AG09309 (cell line): Measurements from ENCODE around the gene PPM1L.

Source experiments
- DNase-seq: peaks from one replicate; pipeline ENCODE4 v3.0.0-alpha.2; 2010; ENCODE audit warnings: low read depth
- H3K4me3 ChIP-seq: 2 replicates; pipeline ENCODE4 v1.5.1; 2011; ENCODE audit warnings: mild to moderate bottlenecking, low read depth, low read length, moderate library complexity; ENCODE audit not compliant: control insufficient read depth
- TF ChIP-seq, protein P1 (sequence below): IDR thresholded peaks from 2 replicates; pipeline ENCODE4 v1.5.1; 2011; ENCODE audit warnings: mild to moderate bottlenecking, low read depth, low read length, inconsistent platforms; ENCODE audit not compliant: insufficient read depth, control insufficient read depth; ENCODE audit errors: missing control alignments

The PPM1L gene

DNA sequence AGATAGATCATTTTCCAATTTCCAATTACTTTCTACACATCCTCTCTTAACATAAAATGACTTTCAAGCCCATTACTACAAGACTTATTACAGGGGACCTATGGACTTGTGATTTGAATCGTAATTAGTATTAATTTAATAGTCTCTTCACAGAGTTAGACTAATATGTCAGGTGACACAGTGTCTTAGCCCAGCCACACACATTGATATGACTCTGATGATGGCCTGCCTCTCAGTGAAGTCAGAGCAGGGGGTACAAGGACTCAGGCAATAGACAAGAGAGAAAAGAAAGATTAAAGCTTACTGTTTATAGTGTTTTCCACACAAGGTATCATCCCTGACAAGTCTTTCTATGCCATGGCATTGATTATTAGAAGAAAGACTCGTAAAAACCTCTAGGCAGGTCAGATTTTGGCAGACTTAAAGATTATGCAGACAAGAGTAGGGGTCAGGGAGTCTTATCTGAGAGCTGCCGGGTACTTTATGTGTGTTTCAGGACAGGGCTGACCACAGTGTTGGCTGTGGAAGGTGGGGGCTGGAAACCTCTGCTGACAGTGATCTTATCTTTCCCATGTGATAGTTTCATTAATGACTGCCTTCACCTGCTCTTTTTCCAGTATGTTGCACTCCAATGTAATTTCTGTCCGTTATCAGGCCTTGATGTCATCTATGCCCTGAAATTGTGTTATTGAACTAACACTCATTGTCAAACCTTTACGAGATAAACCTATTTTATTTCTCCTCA is 299.0 kb downstream of the PPM1L start:
- DNase-seq, result no peak
- H3K4me3 ChIP-seq, result no peak overlapping the region
- TF ChIP-seq, protein P1, sequence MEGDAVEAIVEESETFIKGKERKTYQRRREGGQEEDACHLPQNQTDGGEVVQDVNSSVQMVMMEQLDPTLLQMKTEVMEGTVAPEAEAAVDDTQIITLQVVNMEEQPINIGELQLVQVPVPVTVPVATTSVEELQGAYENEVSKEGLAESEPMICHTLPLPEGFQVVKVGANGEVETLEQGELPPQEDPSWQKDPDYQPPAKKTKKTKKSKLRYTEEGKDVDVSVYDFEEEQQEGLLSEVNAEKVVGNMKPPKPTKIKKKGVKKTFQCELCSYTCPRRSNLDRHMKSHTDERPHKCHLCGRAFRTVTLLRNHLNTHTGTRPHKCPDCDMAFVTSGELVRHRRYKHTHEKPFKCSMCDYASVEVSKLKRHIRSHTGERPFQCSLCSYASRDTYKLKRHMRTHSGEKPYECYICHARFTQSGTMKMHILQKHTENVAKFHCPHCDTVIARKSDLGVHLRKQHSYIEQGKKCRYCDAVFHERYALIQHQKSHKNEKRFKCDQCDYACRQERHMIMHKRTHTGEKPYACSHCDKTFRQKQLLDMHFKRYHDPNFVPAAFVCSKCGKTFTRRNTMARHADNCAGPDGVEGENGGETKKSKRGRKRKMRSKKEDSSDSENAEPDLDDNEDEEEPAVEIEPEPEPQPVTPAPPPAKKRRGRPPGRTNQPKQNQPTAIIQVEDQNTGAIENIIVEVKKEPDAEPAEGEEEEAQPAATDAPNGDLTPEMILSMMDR, result no peak

DNA sequence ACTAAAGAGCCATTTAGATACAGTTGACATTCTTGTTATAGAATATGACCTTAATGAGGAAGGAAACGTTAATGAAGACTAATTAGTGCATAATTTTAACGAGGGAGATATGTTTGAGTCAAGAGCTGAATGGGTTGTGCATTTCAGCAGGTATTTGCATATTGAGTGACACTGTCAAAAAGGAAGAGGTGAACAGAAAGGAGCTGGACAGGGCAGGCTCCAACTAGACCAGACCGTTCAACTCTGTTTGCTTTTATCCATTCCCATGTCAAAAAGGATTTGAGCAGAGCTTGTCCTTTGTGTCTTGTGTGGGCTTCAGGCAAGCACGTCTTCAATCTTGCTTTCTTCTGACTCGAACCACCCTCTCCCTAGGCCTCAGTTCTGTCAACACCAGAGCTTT is 308.4 kb downstream of the PPM1L start:
- no peak for DNase-seq
- TF ChIP-seq, protein P1, result no peak
- H3K4me3 ChIP-seq, result no peak overlapping the region

DNA sequence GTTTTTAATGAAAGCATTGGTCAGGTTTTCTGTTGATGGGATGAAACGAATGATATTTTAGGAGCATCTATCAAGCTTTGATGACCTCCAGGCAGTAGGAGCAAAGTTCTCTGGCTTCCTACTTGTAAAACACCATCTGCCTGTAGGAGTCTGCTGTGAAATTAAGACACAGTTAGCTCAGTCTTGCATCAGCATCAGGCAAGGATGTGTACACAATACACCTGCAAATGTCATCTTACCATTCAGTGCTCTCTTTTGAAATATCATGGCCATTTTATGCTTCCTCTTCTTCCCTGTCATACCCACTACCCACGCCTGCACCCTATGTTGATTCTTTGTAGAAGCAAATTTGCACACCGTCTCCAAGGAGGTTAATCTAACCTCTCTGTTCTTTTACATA is 310.9 kb downstream of the PPM1L start:
- DNase-seq, result no peak
- TF ChIP-seq, protein P1, result no peak
- H3K4me3 ChIP-seq, result no peak overlapping the region

DNA sequence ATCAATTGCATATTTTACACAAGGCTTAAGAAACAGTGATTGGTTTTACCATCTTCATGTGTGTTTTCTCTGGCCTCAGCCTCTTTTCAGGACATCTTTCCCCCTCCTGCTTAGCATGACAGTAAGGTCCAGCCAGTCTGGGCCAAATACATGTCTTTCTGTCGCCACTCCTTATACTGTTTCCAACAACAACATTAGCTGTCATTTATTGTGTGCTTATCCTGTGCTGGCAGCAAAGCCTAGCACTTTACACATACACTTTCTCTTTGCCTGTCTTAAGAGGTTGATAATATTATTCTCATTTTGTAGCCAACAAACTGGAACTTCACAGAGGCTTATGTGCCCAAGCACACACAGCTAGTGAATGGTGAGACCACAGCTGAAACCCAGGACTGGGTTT is 311.3 kb downstream of the PPM1L start:
- TF ChIP-seq, protein P1, result no peak
- no peak for DNase-seq
- no peak overlapping the region for H3K4me3 ChIP-seq

DNA sequence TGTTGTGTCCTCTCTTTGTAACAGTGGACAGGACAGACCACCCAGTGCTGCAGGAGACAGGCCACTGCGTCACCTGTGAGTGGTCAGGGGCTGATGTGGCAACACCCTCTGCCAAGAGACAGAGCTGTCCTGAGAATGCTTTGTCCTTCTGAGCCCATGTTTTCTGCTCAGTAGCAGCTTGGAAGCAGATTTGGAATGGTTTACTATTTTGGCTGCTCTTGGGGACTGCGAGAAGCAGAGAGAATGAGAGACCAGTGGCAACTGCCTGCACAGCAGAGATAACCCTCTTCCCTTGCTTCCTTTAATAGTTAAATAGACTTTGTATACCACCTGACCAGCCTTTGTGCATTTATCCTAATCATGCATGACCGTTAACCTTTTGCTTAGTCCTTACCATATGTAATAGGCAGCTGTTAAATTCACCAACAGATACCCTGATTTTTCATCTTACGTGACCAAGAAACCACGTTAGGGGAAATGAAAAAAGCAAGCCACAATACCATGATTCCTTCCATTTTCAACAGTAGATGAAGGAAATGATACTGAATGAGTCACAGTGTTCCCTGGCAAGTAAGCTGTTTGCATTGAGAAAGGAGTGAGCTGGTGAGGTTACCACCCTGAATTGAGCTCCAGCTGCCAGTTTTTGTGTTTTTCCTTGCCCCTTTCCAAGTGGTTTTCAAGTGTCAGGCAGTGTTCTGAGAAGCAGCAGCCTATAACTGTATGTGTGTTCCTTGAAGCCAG is 313.6 kb downstream of the PPM1L start:
- H3K4me3 ChIP-seq, result no peak overlapping the region
- TF ChIP-seq, protein P1, result no peak
- DNase-seq, result peak; percentile 54

DNA sequence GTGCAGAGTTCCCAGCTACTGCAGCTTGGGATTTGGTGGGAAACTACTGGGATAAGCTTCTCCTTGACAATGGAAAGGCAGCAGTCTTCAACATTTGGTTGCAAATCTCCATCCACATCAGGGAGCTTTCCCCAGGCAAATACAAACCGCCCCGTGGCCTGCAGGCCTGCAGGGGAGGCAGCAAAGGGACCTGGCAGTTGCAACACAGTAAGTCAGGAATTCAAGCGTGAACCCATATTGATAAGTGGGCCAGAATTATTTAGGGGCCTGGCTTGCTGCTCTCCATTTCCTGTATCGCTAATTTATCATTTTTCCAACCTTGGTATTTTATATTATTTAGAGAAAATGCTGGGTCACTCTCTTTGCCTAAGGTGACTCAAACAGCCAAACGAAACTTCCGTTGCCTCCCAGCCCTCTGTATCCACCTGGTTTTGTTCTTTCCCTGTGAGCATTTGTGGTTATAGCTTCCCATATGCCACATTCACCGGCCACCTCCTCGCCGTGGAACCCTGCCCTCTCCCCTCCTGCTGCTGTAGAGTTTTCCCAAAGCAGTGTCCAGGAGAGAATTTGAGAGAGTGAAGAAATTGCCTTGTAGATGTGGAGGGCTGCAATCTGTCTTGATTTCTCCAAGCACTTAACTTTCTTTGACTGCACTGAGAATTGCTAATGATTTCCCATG is 314.4 kb downstream of the PPM1L start:
- DNase-seq, result no peak
- H3K4me3 ChIP-seq, result no peak overlapping the region
- TF ChIP-seq, protein P1, result no peak
